ENCODE data around the gene COBL. TPM values are rescaled to one million over a fixed set of nuclear protein-coding genes. Genes with fewer than 3 reads are reported as not detected.

The COBL gene
- total and polyA plus RNA-seq, 2 of the 4 experiments (the other 2 are of a cell fraction), result under 0.01 TPM; not detected in 1

DNA sequence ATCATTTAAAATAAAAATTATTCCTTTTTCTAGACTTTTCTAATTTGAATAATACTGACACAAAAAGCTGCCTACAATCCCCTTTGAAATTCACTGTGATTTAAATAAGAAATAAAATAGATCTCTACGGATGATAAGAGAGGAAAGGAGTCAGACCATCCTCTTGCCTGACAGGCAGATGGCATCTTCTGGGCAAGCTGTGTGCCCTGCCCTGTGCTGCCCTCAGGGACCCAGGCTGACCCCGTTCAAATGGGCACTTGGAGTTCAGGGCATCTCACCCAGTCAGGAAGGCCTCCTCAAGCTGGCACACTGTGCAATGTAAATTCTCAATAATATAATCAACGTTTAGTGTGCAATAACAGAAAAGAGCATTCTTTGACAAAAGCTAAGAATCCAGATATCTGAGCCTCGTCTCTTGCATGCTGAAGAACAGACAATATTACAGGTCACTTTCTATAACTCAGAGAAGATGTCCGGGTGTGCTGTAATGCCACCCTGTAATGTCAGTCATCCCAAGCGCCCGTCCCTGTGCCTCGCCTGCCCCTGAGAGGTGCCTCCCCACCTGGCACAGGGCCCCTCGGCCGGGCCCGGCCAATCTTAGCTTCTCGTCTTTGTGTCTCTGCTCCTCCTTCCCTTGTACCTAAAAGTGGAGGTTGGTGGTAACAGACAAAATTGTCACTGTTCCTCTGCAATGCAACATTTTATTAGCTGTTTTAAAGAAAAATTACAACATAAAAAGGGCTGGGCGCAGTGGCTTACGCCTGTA is 263.3 kb downstream of the COBL start:
- POLR2A ChIA-PET (ENCODE audit: unreplicated experiment), result no interaction called here

More for the DNA sequence above, 263.3 kb downstream of the COBL start:
- Histone ChIP-seq H3K27ac (ENCODE audit: insufficient read depth, low read length) (no peak overlapping the region), H3K27me3 (ENCODE audit: control insufficient read depth, insufficient read depth, low read length) (peaks cover 37% of the 10 kb centered on the region), H2AK9ac (replicated peaks; ENCODE audit: low read depth, low read length, poor library complexity) (no peak overlapping the region), H2BK15ac (ENCODE audit: low read depth, low read length) (no peak overlapping the region), H2BK20ac (ENCODE audit: low read depth, low read length) (no peak overlapping the region), H3K14ac (replicated peaks; ENCODE audit: low read depth, low read length) (no peak overlapping the region), H3K4me2 (ENCODE audit: low read depth, low read length) (no peak overlapping the region), H3K79me1 (ENCODE audit: low read depth in 1 of 2, low read length in 2 of 2) (no peaks in the 10 kb centered on the region), H2BK5ac (ENCODE audit: low read depth, low read length, poor library complexity, severe bottlenecking) (no peak overlapping the region), H4K5ac (ENCODE audit: low read depth, low read length) (no peak overlapping the region), H3K4me1 (ENCODE audit: control insufficient read depth, insufficient read depth, low read length) (no peaks in the 10 kb centered on the region), H3K56ac (ENCODE audit: extremely low read depth, insufficient read depth, low read length) (no peak overlapping the region), H3K9ac (ENCODE audit: low read depth, low read length) (no peak overlapping the region), H4K20me1 (ENCODE audit: insufficient read depth, low read length) (no peaks in the 10 kb centered on the region), H2BK120ac (ENCODE audit: low read depth, low read length) (no peak overlapping the region), H3K36me3 (ENCODE audit: control insufficient read depth, insufficient read depth, low read length) (no peaks in the 10 kb centered on the region), H3K4me3 (ENCODE audit: insufficient read depth, low read depth, low read length) (no peak overlapping the region), H3K18ac (ENCODE audit: low read depth, low read length) (no peak overlapping the region), H2AFZ (replicated peaks; ENCODE audit: low read length, poor library complexity) (no peak overlapping the region), H3K9me3 (ENCODE audit: control insufficient read depth, insufficient read depth, low read length) (no peaks in the 10 kb centered on the region), H4K8ac (ENCODE audit: low read depth in 2 of 2, low read length in 2 of 2) (no peak overlapping the region), H2AK5ac (ENCODE audit: low read depth, low read length) (no peak overlapping the region), H3K9me1 (ENCODE audit: insufficient read depth, low read length) (no peaks in the 10 kb centered on the region), H4K91ac (ENCODE audit: insufficient read depth, low read depth, low read length) (no peak overlapping the region), H3K23ac (ENCODE audit: low read depth, low read length) (no peak overlapping the region), H3K4ac (ENCODE audit: low read depth, low read length) (no peak overlapping the region)
- intact Hi-C loops (cut with micrococcal nuclease) (no loop called here), in situ Hi-C loops (cut with MboI; ENCODE audit: low sequenced_read_pairs) (loop anchor here (25.0 kb wide), 1 partner anchor 266 kb away; the partner anchor contains the start of gene GRB10), dilution Hi-C loops (cut with HindIII; ENCODE audit: low sequenced_read_pairs, unreplicated experiment) (no loop called here)
- DNase-seq (no peak), ATAC-seq (ENCODE audit: low read depth) (no peak)
- CTCF ChIA-PET, result interaction anchor here (0.5 to 0.6 kb wide), 2 partner anchors 102 to 424 kb away, joined by 3 read pairs; no protein-coding TSS in a partner anchor
- no CpG with 5 or more reads among the region's 14 CpGs for WGBS, 2 experiments (ENCODE audit: extremely low coverage in 2 of 2, insufficient read length in 1 of 2)
- no TSS peak for BruUV-seq (replicated peaks)
- TF ChIP-seq, protein P1, sequence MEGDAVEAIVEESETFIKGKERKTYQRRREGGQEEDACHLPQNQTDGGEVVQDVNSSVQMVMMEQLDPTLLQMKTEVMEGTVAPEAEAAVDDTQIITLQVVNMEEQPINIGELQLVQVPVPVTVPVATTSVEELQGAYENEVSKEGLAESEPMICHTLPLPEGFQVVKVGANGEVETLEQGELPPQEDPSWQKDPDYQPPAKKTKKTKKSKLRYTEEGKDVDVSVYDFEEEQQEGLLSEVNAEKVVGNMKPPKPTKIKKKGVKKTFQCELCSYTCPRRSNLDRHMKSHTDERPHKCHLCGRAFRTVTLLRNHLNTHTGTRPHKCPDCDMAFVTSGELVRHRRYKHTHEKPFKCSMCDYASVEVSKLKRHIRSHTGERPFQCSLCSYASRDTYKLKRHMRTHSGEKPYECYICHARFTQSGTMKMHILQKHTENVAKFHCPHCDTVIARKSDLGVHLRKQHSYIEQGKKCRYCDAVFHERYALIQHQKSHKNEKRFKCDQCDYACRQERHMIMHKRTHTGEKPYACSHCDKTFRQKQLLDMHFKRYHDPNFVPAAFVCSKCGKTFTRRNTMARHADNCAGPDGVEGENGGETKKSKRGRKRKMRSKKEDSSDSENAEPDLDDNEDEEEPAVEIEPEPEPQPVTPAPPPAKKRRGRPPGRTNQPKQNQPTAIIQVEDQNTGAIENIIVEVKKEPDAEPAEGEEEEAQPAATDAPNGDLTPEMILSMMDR (conservative IDR thresholded peaks at IDR 0.05; ENCODE audit: low read depth, low read length), result no peak
- no peak for TF ChIP-seq RFX5 (IDR thresholded peaks at IDR 0.05; ENCODE audit: low read depth, low read length)
- no peak for TF ChIP-seq SMC3 (IDR thresholded peaks at IDR 0.05; ENCODE audit: low read depth, low read length)
- no peak for TF ChIP-seq FOS (IDR thresholded peaks at IDR 0.05; ENCODE audit: low read depth, low read length)
- TF ChIP-seq ELK1 (IDR thresholded peaks at IDR 0.05; ENCODE audit: borderline replicate concordance, low read depth, low read length), result no peak
- TF ChIP-seq RAD21 (IDR thresholded peaks at IDR 0.05; ENCODE audit: low read length), result no peak
- TF ChIP-seq CEBPB (IDR thresholded peaks at IDR 0.05; ENCODE audit: low read depth, low read length), result no peak
- TF ChIP-seq CHD1 (IDR thresholded peaks at IDR 0.05; ENCODE audit: low read depth, low read length), result no peak

Measured in IMR-90 (cell line).